ENCODE results near the gene CACUL1. TPM values are rescaled to one million over a fixed set of nuclear protein-coding genes. Genes with fewer than 3 reads are reported as not detected.
"Not testable (repeated sequence)": the region's sequence is repeated elsewhere in the genome, so short reads cannot be mapped to it uniquely, and the experiment has no call there.

Gene CACUL1
- total RNA-seq, 1 donor from 2014 or later: 64.5 TPM

DNA sequence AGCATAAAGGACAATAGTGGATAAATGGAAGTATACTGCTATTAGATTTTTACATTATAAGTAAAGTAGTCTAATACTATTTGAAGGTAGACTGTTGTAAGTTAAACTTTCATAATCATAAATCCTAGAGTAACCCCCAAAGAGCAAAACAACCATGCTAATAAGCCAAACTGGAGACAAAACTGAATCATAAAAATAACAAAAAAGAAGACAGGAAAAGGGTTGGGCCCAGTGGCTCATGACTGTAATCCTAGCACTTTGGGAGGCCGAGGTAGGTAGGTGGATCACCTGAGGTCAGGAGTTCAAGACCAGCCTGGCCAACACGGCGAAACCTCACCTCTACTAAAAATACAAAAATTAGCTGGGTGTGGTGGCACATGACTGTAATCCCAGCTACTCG is 9.7 kb downstream of the CACUL1 start:
- H3K27me3 Mint-ChIP-seq (ENCODE audit: unreplicated experiment): no peaks in the 10 kb centered on the region
- H3K4me1 Mint-ChIP-seq (ENCODE audit: low read depth, unreplicated experiment): peaks cover 21% of the 10 kb centered on the region
- DNase-seq: no peak
- H3K9me3 Mint-ChIP-seq (ENCODE audit: unreplicated experiment): peaks cover 2% of the 10 kb centered on the region
- no peak for TF ChIP-seq CTCF (IDR thresholded peaks at IDR 0.05; ENCODE audit: partially characterized antibody, unreplicated experiment)
- H3K4me3 Mint-ChIP-seq (ENCODE audit: unreplicated experiment): no peak overlapping the region
- no peaks in the 10 kb centered on the region for H3K36me3 Mint-ChIP-seq (ENCODE audit: unreplicated experiment)
- no peak overlapping the region for H3K27ac Mint-ChIP-seq (ENCODE audit: unreplicated experiment)

GRCh38 chr10:118744346-118744918 is 10.3 kb downstream of the CACUL1 start:
- H3K36me3 Mint-ChIP-seq (ENCODE audit: unreplicated experiment); DNase-seq; H3K9me3 Mint-ChIP-seq (ENCODE audit: unreplicated experiment); H3K27me3 Mint-ChIP-seq (ENCODE audit: unreplicated experiment); H3K27ac Mint-ChIP-seq (ENCODE audit: unreplicated experiment); H3K4me3 Mint-ChIP-seq (ENCODE audit: unreplicated experiment): not testable (repeated sequence)
- H3K4me1 Mint-ChIP-seq (ENCODE audit: low read depth, unreplicated experiment): peaks cover 21% of the 10 kb centered on the region

DNA sequence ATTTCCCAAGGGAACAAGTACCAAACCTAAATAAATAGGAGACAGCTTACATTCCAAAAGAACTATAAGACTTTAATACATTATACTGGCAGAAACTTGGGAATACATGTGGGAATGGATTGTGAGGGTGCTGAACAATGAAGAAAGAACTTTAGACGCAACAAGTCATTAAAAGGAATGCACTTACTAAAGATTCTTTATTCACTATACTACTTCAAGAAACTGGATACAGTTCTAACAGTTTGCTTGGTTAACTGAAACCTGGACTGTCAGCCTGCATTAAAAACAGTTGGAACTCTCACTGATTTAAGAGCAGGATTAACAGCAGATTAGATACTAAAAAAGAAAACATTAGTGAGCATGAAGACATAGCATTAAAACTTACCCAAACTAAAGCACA is 12.0 kb downstream of the CACUL1 start:
- no peaks in the 10 kb centered on the region for H3K27me3 Mint-ChIP-seq (ENCODE audit: unreplicated experiment)
- H3K27ac Mint-ChIP-seq (ENCODE audit: unreplicated experiment): no peak overlapping the region
- H3K4me1 Mint-ChIP-seq (ENCODE audit: low read depth, unreplicated experiment): peaks cover 19% of the 10 kb centered on the region

DNA sequence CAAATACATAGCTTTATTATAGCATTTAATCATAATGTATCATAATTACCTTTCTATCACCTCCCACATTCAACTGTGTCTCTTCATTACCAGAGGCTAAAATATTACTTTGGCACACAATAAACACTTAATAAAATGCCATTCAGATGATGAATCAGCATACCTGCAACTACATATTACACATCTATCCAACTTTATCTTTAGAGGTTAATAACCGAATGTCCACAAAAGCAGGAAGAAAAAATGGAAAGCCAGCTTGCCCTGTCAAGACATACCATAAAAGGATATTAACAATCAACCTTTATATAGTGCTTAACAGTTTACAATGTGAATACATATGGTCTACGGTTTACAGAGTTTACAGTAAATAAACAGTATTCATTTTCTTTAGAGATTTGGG is 12.7 kb downstream of the CACUL1 start:
- Mint-ChIP-seq H3K27ac (ENCODE audit: unreplicated experiment) (no peak overlapping the region), H3K36me3 (ENCODE audit: unreplicated experiment) (no peaks in the 10 kb centered on the region), H3K4me3 (ENCODE audit: unreplicated experiment) (no peak overlapping the region), H3K27me3 (ENCODE audit: unreplicated experiment) (no peaks in the 10 kb centered on the region), H3K9me3 (ENCODE audit: unreplicated experiment) (peaks cover 2% of the 10 kb centered on the region), H3K4me1 (ENCODE audit: low read depth, unreplicated experiment) (peaks cover 19% of the 10 kb centered on the region)
- no peak for TF ChIP-seq CTCF (IDR thresholded peaks at IDR 0.05; ENCODE audit: partially characterized antibody, unreplicated experiment)
- no peak for DNase-seq

More for the DNA sequence above, 12.0 kb downstream of the CACUL1 start:
- DNase-seq: no peak
- TF ChIP-seq CTCF (IDR thresholded peaks at IDR 0.05; ENCODE audit: partially characterized antibody, unreplicated experiment): no peak
- Mint-ChIP-seq H3K9me3 (ENCODE audit: unreplicated experiment) (peaks cover 2% of the 10 kb centered on the region), H3K36me3 (ENCODE audit: unreplicated experiment) (no peaks in the 10 kb centered on the region), H3K4me3 (ENCODE audit: unreplicated experiment) (no peak overlapping the region)

DNA sequence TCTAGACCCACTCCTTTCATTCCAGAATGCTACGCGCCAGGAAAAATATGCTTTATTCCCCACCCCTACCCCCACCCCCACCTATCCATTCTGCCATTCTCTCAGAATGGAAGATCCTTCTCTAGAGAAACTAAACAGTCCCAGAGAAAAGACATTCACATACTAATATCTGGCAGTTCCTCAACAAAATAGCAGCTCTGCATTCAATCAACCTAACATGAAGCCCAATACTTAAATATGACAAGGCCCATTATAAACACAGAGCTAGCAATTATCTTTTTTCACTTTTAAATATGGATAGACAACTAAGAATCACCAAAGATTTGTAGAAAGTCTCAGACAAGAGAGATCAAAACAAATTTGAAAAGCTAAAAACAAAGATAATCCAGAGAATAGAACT is 16.4 kb downstream of the CACUL1 start:
- Mint-ChIP-seq H3K4me1 (ENCODE audit: low read depth, unreplicated experiment) (peaks cover 28% of the 10 kb centered on the region), H3K27me3 (ENCODE audit: unreplicated experiment) (no peaks in the 10 kb centered on the region), H3K9me3 (ENCODE audit: unreplicated experiment) (no peaks in the 10 kb centered on the region), H3K4me3 (ENCODE audit: unreplicated experiment) (no peak overlapping the region), H3K27ac (ENCODE audit: unreplicated experiment) (no peak overlapping the region), H3K36me3 (ENCODE audit: unreplicated experiment) (no peaks in the 10 kb centered on the region)
- DNase-seq: no peak
- no peak for TF ChIP-seq CTCF (IDR thresholded peaks at IDR 0.05; ENCODE audit: partially characterized antibody, unreplicated experiment)

Measured in glutamatergic neuron (in vitro differentiated cells).